Activated B cell treated with CpG ODN at 0.5 μM for 24 hours (primary cell): ENCODE measurements around the gene CNTNAP5. TPM values are rescaled to one million over a fixed set of nuclear protein-coding genes. Genes with fewer than 3 reads are reported as not detected.

Experiments
- ATAC-seq: fragments of 200-7000 bp; cut with Tn5 transposase; one replicate; pipeline ENCODE4 v1.10.0; 2021; ENCODE audit warnings: low read depth, mild to moderate bottlenecking, moderate library complexity
- CTCF ChIA-PET: fragments of 350-600 bp; sonication (Branson Sonifier 250); formaldehyde crosslinking; loops from one replicate; lab custom pipeline; 2021; ENCODE audit warnings: antibody characterized with exemption; lab: Charles Lee
- POLR2A ChIA-PET: fragments of 350-600 bp; sonication (Branson Sonifier 250); formaldehyde crosslinking; loops from one replicate; lab custom pipeline; 2021; ENCODE audit warnings: antibody characterized with exemption; lab: Charles Lee
- DNase-seq: peaks from one replicate; pipeline ENCODE4 v3.0.0; 2022
- H3K27ac Mint-ChIP-seq: one replicate; pipeline ENCODE4 v1.8.0; 2020; ENCODE audit warnings: mixed read lengths
- H3K27me3 Mint-ChIP-seq: one replicate; pipeline ENCODE4 v1.8.0; 2021; ENCODE audit warnings: mixed read lengths
- H3K36me3 Mint-ChIP-seq: one replicate; pipeline ENCODE4 v1.8.0; 2021; ENCODE audit warnings: low read depth, mixed read lengths
- H3K4me1 Mint-ChIP-seq: one replicate; pipeline ENCODE4 v1.8.0; 2021; ENCODE audit warnings: mixed read lengths
- H3K4me3 Mint-ChIP-seq: one replicate; pipeline ENCODE4 v1.8.0; 2020; ENCODE audit warnings: mild to moderate bottlenecking, mixed read lengths
- H3K9me3 Mint-ChIP-seq: one replicate; pipeline ENCODE4 v1.8.0; 2020; ENCODE audit warnings: mixed read lengths
- CTCF ChIP-seq: fragments of 200-600 bp; IDR thresholded peaks from one replicate; pipeline ENCODE4 v1.8.0; 2022; ENCODE audit warnings: antibody characterized with exemption, mild to moderate bottlenecking
- intact Hi-C: fragments of 100-400 bp; cut with micrococcal nuclease; formaldehyde crosslinking; loops from one replicate; pipeline ENCODE4 v1.15.1; 2024
- total RNA-seq: library from RNA; stranded (reverse); gene quantifications from 2 replicates; pipeline ENCODE4 v1.2.3, GENCODE V29; 2022

The CNTNAP5 gene
- total RNA-seq, 1 donor from 2014 or later, result not detected

GRCh38 chr2:124018890-124019289 is 6.2 kb upstream of the CNTNAP5 start:
- Mint-ChIP-seq H3K4me1 (no peaks in the 10 kb centered on the region), H3K36me3 (no peaks in the 10 kb centered on the region), H3K4me3 (no peak overlapping the region), H3K27me3 (peaks cover 6% of the 10 kb centered on the region), H3K27ac (no peak overlapping the region), H3K9me3 (no peaks in the 10 kb centered on the region)
- ChIA-PET CTCF (no interaction called here), POLR2A (no interaction called here)
- no peak for TF ChIP-seq CTCF
- DNase-seq (no peak), ATAC-seq (no peak)
- intact Hi-C loops, result no loop called here

GRCh38 chr2:124024561-124025170 is 421 bp upstream of the CNTNAP5 start:
- CTCF ChIA-PET, result no interaction called here
- Mint-ChIP-seq H3K4me3 (no peak overlapping the region), H3K27ac (no peak overlapping the region)

GRCh38 chr2:124025891-124026434 is 876 bp downstream of the CNTNAP5 start:
- Mint-ChIP-seq H3K4me1 (no peaks in the 10 kb centered on the region), H3K9me3 (no peaks in the 10 kb centered on the region), H3K27me3 (peaks cover 24% of the 10 kb centered on the region), H3K36me3 (no peaks in the 10 kb centered on the region), H3K27ac (no peak overlapping the region), H3K4me3 (no peak overlapping the region)
- intact Hi-C loops, result no loop called here
- DNase-seq, result no peak
- ChIA-PET CTCF (no interaction called here), POLR2A (no interaction called here)
- ATAC-seq, result no peak
- no peak for TF ChIP-seq CTCF

More at GRCh38 chr2:124024561-124025170, 421 bp upstream of the CNTNAP5 start:
- ATAC-seq (no peak), DNase-seq (no peak)
- no peaks in the 10 kb centered on the region for H3K9me3 Mint-ChIP-seq
- no peaks in the 10 kb centered on the region for H3K36me3 Mint-ChIP-seq
- intact Hi-C loops, result no loop called here
- H3K4me1 Mint-ChIP-seq, result no peaks in the 10 kb centered on the region
- TF ChIP-seq CTCF, result no peak
- peaks cover 24% of the 10 kb centered on the region for H3K27me3 Mint-ChIP-seq
- POLR2A ChIA-PET, result no interaction called here

- CTCF ChIA-PET, result no interaction called here
These were observed 1.4 kb downstream of the CNTNAP5 start for GRCh38 chr2:124026503-124026902.

GRCh38 chr2:124027182-124027581 is 2.1 kb downstream of the CNTNAP5 start:
- ChIA-PET POLR2A (no interaction called here), CTCF (no interaction called here)

More at GRCh38 chr2:124026503-124026902, 1.4 kb downstream of the CNTNAP5 start:
- Mint-ChIP-seq H3K27ac (no peak overlapping the region), H3K4me1 (no peaks in the 10 kb centered on the region), H3K9me3 (no peaks in the 10 kb centered on the region), H3K36me3 (no peaks in the 10 kb centered on the region), H3K4me3 (no peak overlapping the region), H3K27me3 (peaks cover 24% of the 10 kb centered on the region)
- DNase-seq (no peak), ATAC-seq (no peak)
- POLR2A ChIA-PET, result no interaction called here
- intact Hi-C loops, result no loop called here
- TF ChIP-seq CTCF, result no peak

More at GRCh38 chr2:124027182-124027581, 2.1 kb downstream of the CNTNAP5 start:
- Mint-ChIP-seq H3K36me3 (no peaks in the 10 kb centered on the region), H3K4me3 (no peak overlapping the region), H3K4me1 (no peaks in the 10 kb centered on the region), H3K9me3 (no peaks in the 10 kb centered on the region), H3K27ac (no peak overlapping the region), H3K27me3 (peaks cover 24% of the 10 kb centered on the region)
- DNase-seq (no peak), ATAC-seq (no peak)
- intact Hi-C loops, result no loop called here
- no peak for TF ChIP-seq CTCF
